GM19468 (cell line): ENCODE measurements around the gene TECTB.

Experiments
- ATAC-seq: cut with Tn5 transposase; IDR thresholded peaks from one replicate; pipeline ENCODE4 v1.9.1; 2021; ENCODE audit warnings: mild to moderate bottlenecking, moderate library complexity, moderate number of reproducible peaks; ENCODE audit not compliant: unreplicated experiment; ENCODE audit errors: extremely low read depth

The TECTB gene

DNA sequence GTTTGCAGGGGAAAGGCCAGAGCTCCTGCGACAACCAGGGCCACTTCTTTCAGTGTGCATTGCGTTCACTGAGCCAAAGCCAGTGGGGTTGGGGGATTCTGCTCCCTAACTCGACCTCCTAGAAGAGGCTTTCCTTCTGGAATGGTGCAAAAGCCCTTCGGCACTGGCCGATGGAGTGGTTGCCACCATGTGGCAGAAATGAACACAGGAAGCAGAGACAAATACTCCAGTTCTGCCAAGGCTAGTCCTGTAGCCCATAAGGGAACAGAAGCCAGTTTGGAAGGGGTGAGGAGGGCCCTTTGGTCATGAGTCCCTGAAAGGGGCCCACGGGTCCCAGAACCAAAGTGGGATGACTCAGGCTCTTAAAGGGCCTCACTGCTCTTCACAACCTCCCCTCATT, 61.1 kb downstream of the TECTB start:
- no peak for ATAC-seq

DNA sequence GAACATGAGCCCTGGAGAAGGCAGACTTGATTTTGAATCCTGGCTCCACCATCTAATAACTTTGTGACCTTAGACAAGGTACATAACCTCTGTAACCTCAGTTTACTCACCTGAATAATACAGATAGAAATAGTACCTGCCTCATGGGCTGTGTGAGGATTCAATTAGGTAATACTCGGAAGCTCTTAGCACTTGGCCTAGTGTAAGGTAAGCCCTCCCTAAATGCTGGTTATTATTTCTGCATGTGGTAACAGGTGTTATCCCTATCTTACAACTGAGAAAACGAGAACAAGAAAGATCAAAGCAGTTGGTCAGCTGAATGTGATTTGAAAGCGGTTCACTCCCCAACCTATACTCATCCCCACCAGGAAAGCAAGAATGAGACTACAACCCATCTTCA, 62.0 kb downstream of the TECTB start:
- no peak for ATAC-seq

- ATAC-seq, result no peak
Observed at GRCh38 chr10:112345743-112346142, 62.5 kb downstream of the TECTB start.

DNA sequence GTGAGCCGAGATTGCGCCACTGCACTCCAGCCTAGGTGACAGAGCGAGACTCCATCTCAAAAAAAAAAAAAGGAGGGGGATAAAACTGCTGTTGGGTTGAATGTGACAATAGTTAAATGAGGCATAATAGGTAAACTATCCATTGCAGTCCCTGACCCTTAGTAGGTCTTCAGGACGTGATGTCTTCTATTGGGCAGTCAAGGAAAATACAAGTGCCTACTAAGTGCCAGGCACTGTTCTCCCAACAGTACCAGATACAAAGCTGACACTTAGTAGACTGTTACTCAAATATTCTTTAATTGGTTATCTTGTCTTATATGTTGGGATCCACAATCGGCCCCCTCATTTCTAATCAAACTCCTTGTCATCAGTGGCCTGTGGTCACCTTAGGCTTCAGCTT, 63.6 kb downstream of the TECTB start:
- ATAC-seq, result no peak

GRCh38 chr10:112347709-112348671, 64.8 kb downstream of the TECTB start:
- ATAC-seq, result no peak

DNA sequence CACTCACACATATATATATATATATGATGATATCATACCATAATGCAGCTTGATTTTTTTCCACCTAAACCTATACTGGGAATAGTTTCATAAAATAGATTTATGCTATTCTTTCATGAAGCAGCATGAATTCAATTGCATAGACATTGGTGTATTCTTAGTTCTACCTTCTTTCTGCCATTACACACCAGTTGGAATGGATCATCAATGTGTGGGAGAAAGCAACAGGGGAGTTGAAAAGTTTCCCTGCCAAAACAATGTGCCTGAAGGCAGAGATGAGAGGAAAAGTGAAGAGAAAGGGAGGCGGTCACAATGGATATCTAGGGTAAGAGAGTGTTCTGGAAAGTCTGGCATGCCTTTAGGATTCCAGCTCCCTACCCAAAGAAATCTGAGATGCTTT, 65.6 kb downstream of the TECTB start:
- ATAC-seq, result no peak

DNA sequence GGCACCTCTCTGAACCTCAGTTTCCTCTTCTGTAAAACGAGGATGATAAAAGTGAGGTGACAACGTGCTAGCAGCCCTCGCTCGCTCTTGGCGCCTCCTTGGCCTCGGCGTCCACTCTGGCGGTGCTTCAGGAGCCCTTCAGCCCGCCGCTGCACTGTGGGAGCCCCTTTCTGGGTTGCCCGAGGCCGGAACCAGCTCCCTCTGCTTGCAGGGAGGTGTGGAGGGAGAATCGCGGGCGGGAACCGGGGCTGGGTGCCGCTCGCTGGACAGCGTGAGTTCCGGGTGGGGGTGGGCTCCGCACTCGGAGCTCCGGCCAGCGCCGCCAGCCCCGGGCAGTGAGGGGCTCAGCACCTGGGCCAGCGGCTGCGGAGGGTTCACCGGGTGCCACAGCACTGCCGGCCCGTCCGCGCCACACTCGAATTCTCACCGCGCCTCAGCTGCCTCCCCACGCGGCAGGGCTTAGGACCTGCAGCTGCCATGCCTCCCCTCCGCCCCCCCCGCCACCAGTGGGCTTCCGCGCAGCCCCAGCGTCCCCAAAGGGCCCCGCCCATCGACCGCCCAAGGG, 66.4 kb downstream of the TECTB start:
- ATAC-seq, result no peak

GRCh38 chr10:112351146-112351545, 67.9 kb downstream of the TECTB start:
- no peak for ATAC-seq

- no peak for ATAC-seq
Observed at GRCh38 chr10:112352044-112352443, 68.8 kb downstream of the TECTB start.

- ATAC-seq, result no peak
Observed at GRCh38 chr10:112353046-112353445, 69.8 kb downstream of the TECTB start.
